Right ventricle myocardium superior (tissue), 1 donor: Measurements from ENCODE around the gene GSG1. TPM values are rescaled to one million over a fixed set of nuclear protein-coding genes. Genes with fewer than 3 reads are reported as not detected.
"Not testable (repeated sequence)": the region's sequence is repeated elsewhere in the genome, so short reads cannot be mapped to it uniquely, and the experiment has no call there.

ENCODE experiments used
- ATAC-seq: fragments of 200-7000 bp; cut with Tn5 transposase; one replicate; pipeline ENCODE4 v1.9.1; 2020; ENCODE audit warnings: mild to moderate bottlenecking; ENCODE audit not compliant: poor library complexity
- DNase-seq: peaks from one replicate; pipeline ENCODE4 v3.0.0-alpha.2; 2020
- intact Hi-C: fragments of 100-400 bp; cut with DNase I; formaldehyde crosslinking; loops from one replicate; pipeline ENCODE4 v1.11.2; 2022
- total RNA-seq: library from RNA; stranded (reverse); fragmentation: NEBNext Ultra II Directional; extraction: Animal tissue kit (Norgen Biotek cat#: 25700); gene quantifications from one replicate; pipeline ENCODE4 v1.2.1, GENCODE V29; 2021
- donor health status: DM: no; HTN: yes; CAD: no; lungs with severe emphysema.

GSG1 gene
- total RNA-seq, 1 donor from 2014 or later = not detected

DNA sequence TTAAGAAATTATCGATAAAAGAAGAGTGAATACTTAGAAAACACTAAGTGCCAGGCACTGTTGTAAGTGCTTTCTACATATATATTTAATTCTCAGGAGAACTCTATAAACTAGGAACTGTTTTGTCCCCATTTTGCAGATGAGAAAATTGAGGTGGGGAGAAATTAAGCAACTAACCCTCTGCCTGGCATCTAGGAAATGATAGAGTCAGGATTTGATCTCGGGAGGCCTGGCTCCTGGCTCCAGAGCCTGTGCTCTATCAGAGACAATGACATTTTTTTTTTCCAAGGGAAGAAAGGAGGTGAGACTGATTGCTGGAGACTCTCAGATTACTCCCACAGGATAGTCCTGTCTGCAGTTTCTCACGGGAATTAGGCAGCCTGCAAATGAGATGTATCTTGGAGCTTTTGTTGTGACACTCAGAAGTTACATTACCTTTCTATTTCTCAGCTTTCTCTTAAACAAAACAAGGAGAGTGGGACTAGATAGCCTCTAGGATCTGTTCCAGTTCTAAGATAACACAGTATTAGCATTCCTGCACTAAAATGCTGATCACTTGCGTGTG is 60.7 kb downstream of the GSG1 start:
- no peak for DNase-seq
- intact Hi-C loops = no loop called here
- no peak for ATAC-seq

DNA sequence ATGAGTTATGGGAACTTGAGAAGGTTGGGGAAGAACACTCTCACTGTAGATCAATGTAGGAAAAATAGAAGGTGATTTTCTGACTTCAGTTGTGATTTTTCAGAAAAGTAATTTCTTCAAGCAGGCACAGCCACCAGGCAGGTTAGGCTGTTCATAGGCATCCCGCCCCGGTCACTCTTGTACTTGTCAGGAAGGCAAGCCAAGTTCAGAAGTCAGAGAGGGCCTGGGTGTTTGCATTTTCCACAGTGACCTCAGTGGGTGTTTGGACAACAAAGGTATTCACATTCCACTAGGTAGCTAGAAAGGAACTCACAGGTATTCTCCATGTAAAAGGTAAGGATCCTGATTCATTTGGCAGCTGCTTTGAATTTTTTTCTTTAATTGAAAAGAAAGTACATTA is 62.2 kb downstream of the GSG1 start:
- intact Hi-C loops = no loop called here
- ATAC-seq = no peak
- DNase-seq = no peak

DNA sequence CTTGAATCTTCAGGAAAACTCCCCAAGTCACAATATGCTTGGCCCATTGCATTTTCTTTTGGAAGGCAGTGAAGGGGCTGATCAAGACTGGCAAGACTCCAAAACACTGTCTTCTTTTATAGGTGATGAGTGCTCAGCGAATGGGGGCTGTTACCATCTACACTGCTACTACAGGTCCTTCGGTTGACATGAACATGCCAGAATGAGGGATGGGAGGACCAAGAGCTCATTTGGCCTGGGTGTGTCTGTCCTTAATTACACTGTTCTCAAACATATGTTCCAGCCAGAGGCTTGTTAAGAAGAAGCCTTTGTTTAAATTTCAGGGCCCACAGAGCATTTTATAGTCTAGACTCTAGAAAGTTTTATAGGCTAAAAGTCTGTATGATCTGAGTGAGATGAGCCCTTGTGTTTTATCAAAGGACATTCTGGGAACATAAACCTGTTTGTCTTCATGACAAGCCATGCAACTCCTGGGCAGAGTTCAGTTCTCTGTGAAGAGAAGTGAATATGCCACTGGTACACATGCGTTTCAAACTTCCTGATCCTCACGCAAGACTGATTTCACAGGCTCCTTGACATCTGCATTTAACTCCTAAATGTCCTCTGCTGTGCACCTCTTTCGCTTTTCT is 64.0 kb downstream of the GSG1 start:
- no peak for DNase-seq
- intact Hi-C loops = no loop called here
- no peak for ATAC-seq

DNA sequence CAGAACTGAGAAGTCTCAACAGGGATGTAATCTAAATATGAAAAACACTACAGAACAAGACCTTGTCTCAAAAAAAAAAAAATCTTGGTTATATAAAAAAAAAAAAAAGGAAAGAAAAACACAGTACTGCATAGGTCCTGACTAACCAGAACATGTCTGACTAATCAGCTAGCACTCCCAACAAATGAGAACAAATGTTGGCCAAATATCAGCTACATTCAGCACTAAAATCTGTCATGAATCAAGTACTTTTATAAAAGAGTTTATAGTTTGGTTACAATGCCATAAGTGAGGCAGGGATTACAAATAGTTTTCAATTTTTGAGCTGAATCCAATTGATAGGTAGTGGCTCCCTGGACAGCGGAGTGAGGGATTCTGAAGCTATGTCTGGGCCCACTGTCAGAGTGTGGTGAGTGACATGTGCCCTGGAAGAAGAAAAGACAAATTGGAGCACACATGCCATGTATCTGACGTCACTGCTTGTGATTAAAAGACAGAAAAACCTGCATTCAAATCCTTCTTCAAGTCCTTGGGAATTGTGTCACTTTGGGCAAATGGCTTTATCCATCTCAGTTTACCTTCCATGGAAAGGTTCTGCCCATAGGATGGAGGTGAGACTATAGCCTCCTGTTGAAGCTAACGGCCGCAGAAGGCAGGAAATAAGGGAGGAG is 64.8 kb downstream of the GSG1 start:
- intact Hi-C loops = no loop called here
- ATAC-seq = no peak
- DNase-seq = no peak

DNA sequence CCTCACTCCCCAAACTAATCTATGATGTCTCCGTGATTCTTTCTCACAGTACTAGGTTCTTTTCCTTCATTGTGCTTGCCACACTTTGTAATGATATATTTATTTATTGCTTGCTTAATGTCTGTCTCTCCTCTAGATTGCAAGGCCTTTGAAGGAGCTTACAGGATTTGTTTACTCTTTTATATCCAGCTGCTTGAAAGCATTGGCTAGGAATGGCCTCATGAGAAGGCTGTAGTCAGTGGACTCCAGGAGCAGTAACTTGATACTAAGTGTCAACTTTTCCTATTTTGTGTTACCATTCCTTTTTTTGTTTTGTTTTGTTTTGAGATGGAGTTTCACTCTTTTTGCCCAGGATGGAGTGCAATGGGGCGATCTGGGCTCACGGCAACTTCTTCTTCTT is 66.6 kb downstream of the GSG1 start:
- DNase-seq (no peak), ATAC-seq (no peak)
- intact Hi-C loops = no loop called here

DNA sequence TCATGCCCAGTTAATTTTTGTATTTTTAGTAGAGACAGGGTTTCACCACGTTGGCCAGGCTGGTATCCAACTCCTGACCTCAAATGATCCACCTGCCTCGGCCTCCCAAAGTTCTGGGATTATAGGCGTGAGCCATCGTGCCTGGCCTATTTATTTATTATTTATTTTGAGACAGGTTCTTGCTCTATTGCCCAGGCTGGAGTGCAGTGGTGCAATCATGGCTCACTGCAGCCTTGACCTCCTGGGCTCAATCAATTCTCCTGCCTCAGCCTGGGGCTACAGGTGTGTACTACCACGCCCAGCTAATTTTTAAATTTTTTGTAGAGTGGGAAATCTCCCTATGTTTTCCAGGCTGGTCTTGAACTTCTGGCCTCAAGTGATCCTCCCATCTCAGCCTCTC is 68.1 kb downstream of the GSG1 start:
- ATAC-seq, intact Hi-C loops, DNase-seq: not testable (repeated sequence)

Other genes with a start within 250 kb of the GSG1 start
- gene GPRC5A, start 212.1 kb downstream of the GSG1 start, total RNA-seq = 2.0 TPM
- gene GPRC5D, start 151.5 kb downstream of the GSG1 start, total RNA-seq = not detected
- gene HEBP1, start 103.4 kb downstream of the GSG1 start, total RNA-seq = 65.3 TPM
- gene FAM234B, start 59.3 kb downstream of the GSG1 start, total RNA-seq = 1.8 TPM
- 99.9 TPM for gene EMP1, start 93.1 kb upstream of the GSG1 start, total RNA-seq